ENCODE results near the gene LRRC61. TPM values are rescaled to one million over a fixed set of nuclear protein-coding genes. Genes with fewer than 3 reads are reported as not detected.

LRRC61 gene
- total RNA-seq, 4 donors from 2014 or later = 7.1 to 25.1 (median 14.0) TPM

DNA sequence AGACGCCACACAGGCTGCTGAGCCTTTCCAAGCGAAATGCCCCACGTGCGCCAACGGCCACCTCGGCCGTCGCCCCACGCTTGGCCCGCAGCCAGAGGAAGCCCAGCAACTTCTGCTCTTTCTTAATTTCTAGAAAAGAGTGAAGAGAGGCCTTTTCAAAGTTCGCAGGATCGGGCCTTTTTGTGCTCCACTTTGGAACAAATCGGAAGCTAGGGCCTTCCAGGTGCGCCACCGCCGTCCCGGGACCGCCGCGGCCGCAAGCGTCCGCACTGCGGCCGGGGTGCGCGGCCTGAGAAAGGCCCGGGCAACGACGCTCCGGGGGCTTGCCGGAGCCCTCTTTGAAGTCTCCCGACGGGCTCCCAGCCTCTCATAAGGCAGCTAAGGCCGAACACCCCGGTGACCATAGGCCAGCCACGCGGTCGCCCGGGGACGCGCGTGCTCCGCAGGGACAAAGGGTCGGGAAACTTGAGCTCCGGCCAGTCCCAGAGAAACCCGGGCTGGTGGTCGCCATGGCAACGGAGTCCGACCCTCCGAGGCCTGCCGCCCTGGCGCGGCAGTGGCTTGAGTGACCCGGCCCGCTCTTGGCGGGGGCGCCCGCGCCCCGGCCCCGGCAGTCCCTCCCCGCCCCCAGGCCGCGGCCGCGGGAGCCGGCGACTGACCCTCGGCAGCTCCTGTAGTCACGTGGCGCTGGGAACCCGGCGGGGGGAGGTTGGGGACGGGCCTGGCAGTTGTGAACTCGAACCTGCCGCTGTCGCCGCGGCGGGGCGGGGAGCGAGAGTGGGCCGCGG lies 45.1 kb downstream of the LRRC61 start, which contains the start of gene REPIN1:
REPIN1 (plus strand) TSS at position 727 of the 788 bp plus-strand sequence. CDS start 890 bp downstream, outside the sequence.
- H3K27me3 ChIP-seq = no peaks in the 10 kb centered on the region
- H3K4me3 ChIP-seq = peak within 1 kb of the TSS; percentile 73 to 75
- peak; percentile 73 to 78 for TF ChIP-seq POLR2A (IDR thresholded peaks at IDR 0.05)
- TF ChIP-seq CTCF (IDR thresholded peaks at IDR 0.05) = peak in 1 of 4 experiments; percentile 15
- TF ChIP-seq POLR2AphosphoS5 (IDR thresholded peaks at IDR 0.05) = peak; percentile 89
- no peak for TF ChIP-seq EP300 (IDR thresholded peaks at IDR 0.05)
- H3K9me3 ChIP-seq = no peaks in the 10 kb centered on the region
- peaks cover 0 to 49% (median 16%) of the 10 kb centered on the region in 3 donors for H3K4me1 ChIP-seq
- peak; percentile 86 for ATAC-seq
- H3K27ac ChIP-seq = peak within 1 kb of the TSS; percentile 76 to 95 (median 93)
- peaks cover 0 to 33% of the 10 kb centered on the region in 2 donors for H3K36me3 ChIP-seq
- WGBS, 2 donors (ENCODE audit: low coverage in 1 of 2) = 0% methylated on average over 7 of the region's 85 CpGs

- WGBS, 2 donors (ENCODE audit: low coverage in 1 of 2) = 0 to 8% methylated on average over 4 to 15 of the region's 58 CpGs
- H3K4me1 ChIP-seq = peaks cover 0 to 57% (median 16%) of the 10 kb centered on the region in 3 donors
- peak overlapping the region; percentile 73 to 75 for H3K4me3 ChIP-seq
- TF ChIP-seq EP300 (IDR thresholded peaks at IDR 0.05) = no peak
- TF ChIP-seq POLR2A (IDR thresholded peaks at IDR 0.05) = peak in 1 of 2 donors; percentile 45
- peak; percentile 57 for TF ChIP-seq POLR2AphosphoS5 (IDR thresholded peaks at IDR 0.05)
- no peak for TF ChIP-seq CTCF (IDR thresholded peaks at IDR 0.05)
- peaks cover 0 to 41% of the 10 kb centered on the region in 2 donors for H3K36me3 ChIP-seq
- peak; percentile 70 for ATAC-seq
- peak overlapping the region; percentile 76 to 95 (median 93) for H3K27ac ChIP-seq
- H3K9me3 ChIP-seq = no peaks in the 10 kb centered on the region
- no peaks in the 10 kb centered on the region for H3K27me3 ChIP-seq
Measured at GRCh38 chr7:150368884-150369747, 46.0 kb downstream of the LRRC61 start.

DNA sequence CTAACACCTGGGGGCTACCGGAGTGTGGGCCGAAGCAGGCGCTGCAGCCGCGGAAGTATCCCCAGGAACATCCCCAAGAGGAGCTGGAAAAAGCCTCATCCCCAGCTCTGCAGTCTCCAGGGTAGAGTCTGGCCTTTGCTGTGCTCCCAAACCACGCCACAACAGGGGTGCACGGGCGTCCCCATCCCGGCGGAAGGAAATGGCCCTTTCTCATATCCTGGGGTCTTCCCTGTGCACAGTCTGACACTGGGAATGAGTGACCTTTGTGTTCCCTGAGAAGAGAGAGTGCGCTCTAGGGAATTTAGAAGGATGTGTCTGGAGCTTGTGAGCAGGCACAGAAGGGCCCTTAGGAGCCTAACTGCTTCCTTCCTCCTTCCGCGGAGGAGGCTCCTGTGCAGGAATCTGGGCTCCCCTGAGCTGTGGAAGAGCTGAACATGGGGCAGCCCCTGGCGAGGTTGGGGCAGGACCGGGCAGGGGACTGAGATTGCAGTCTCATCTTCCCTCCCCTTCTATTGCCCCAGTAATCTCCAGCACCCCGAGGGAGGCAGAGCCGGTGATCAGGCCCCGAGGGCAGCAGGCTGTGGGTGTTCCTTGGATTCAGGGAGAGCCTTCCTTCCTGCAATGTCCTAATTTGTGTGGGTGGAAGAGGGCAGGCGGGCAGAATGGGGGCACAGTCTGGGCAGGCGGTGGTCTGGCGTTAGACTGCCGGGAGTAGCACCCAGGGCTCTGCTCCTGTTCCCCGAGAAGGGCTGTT lies 46.8 kb downstream of the LRRC61 start:
- no peak for ATAC-seq
- Histone ChIP-seq H3K27ac (peak overlapping the region in 3 of 4 donors; percentile 92 to 95 (median 94)), H3K9me3 (no peaks in the 10 kb centered on the region), H3K4me1 (peaks cover 0 to 59% (median 16%) of the 10 kb centered on the region in 3 donors), H3K36me3 (peaks cover 0 to 48% of the 10 kb centered on the region in 2 donors), H3K27me3 (no peaks in the 10 kb centered on the region), H3K4me3 (peak overlapping the region; percentile 73 to 75)
- WGBS, 2 donors (ENCODE audit: low coverage in 1 of 2) = 64% methylated on average over 5 of the region's 23 CpGs; no CpG with 5 or more reads in 1 of the 2 donors
- TF ChIP-seq CTCF (IDR thresholded peaks at IDR 0.05) (no peak), EP300 (IDR thresholded peaks at IDR 0.05) (no peak), POLR2A (IDR thresholded peaks at IDR 0.05) (no peak), POLR2AphosphoS5 (IDR thresholded peaks at IDR 0.05) (no peak)

GRCh38 chr7:150370612-150371071 lies 47.5 kb downstream of the LRRC61 start:
- H3K4me3 ChIP-seq = no peak overlapping the region
- H3K9me3 ChIP-seq = no peaks in the 10 kb centered on the region
- no CpG with 5 or more reads among the region's 3 CpGs for WGBS, 2 donors (ENCODE audit: low coverage in 1 of 2)
- TF ChIP-seq POLR2A (IDR thresholded peaks at IDR 0.05) (no peak), POLR2AphosphoS5 (IDR thresholded peaks at IDR 0.05) (no peak), CTCF (IDR thresholded peaks at IDR 0.05) (no peak), EP300 (IDR thresholded peaks at IDR 0.05) (no peak)
- H3K27me3 ChIP-seq = no peaks in the 10 kb centered on the region
- H3K4me1 ChIP-seq = peaks cover 0 to 59% (median 16%) of the 10 kb centered on the region in 3 donors
- no peak for ATAC-seq
- peak overlapping the region in 3 of 4 donors; percentile 44 to 95 (median 94) for H3K27ac ChIP-seq
- H3K36me3 ChIP-seq = peaks cover 0 to 52% of the 10 kb centered on the region in 2 donors

All from gastroesophageal sphincter (tissue), 4 donors.